GM12892 (cell line): Measurements from ENCODE around the gene FGFR2.

Source experiments
- POLR2A ChIP-seq: IDR thresholded peaks from 2 replicates; pipeline ENCODE4 v1.6.1; 2011; ENCODE audit warnings: low read depth, low read length, control low read depth
- POLR2AphosphoS5 ChIP-seq: IDR thresholded peaks from 2 replicates; pipeline ENCODE4 v1.6.1; 2011; ENCODE audit warnings: low read depth, low read length, control low read depth
- TAF1 ChIP-seq: IDR thresholded peaks from 2 replicates; pipeline ENCODE4 v1.6.1; 2011; ENCODE audit warnings: low read depth, mild to moderate bottlenecking, control low read depth, low read length, borderline replicate concordance

- TF ChIP-seq POLR2AphosphoS5 (no peak), POLR2A (no peak), TAF1 (no peak)
Observed at GRCh38 chr10:121543545-121543944, 54.7 kb downstream of the FGFR2 start.
